ENCODE measurements around the gene ZNF407. TPM values are rescaled to one million over a fixed set of nuclear protein-coding genes. Genes with fewer than 3 reads are reported as not detected.

ZNF407 gene
- total and polyA plus RNA-seq, 2 experiments from 2014 or later, result 2.1 to 10.4 TPM

GRCh38 chr18:75054046-75054445, 456.4 kb downstream of the ZNF407 start:
- ATAC-seq (no peak), DNase-seq (ENCODE audit: low spot score) (no peak)
- Mint-ChIP-seq H3K27me3 (ENCODE audit: insufficient read depth, low read depth, poor library complexity) (peaks cover 4% of the 10 kb centered on the region), H3K27ac (no peak overlapping the region), H3K36me3 (ENCODE audit: low read depth) (no peaks in the 10 kb centered on the region), H3K4me1 (peaks cover 2% of the 10 kb centered on the region), H3K9me3 (no peaks in the 10 kb centered on the region), H3K4me3 (no peak overlapping the region)
- Histone ChIP-seq H3K4me3 (no peak overlapping the region), H3K36me3 (ENCODE audit: insufficient read depth) (no peaks in the 10 kb centered on the region), H3K9me2 (ENCODE audit: insufficient read depth) (no peaks in the 10 kb centered on the region), H3K27ac (ENCODE audit: low read depth) (no peak overlapping the region), H3F3A (replicated peaks; ENCODE audit: low read depth) (no peaks in the 10 kb centered on the region), H3K4me2 (no peak overlapping the region), H3K4me1 (ENCODE audit: insufficient read depth) (no peaks in the 10 kb centered on the region), H3K27me3 (ENCODE audit: insufficient read depth) (no peaks in the 10 kb centered on the region), H4K20me1 (replicated peaks; ENCODE audit: insufficient read depth) (no peaks in the 10 kb centered on the region), H3K79me2 (replicated peaks; ENCODE audit: insufficient read depth) (no peaks in the 10 kb centered on the region), H2AFZ (no peak overlapping the region)
- TF ChIP-seq EZH2 (IDR thresholded peaks at IDR 0.05; ENCODE audit: low read depth, unreplicated experiment) (no peak), JUNB (IDR thresholded peaks at IDR 0.05; ENCODE audit: unreplicated experiment) (no peak), REST (IDR thresholded peaks at IDR 0.05; ENCODE audit: unreplicated experiment) (no peak), ETS1 (IDR thresholded peaks at IDR 0.05) (no peak), NANOG (IDR thresholded peaks at IDR 0.05; ENCODE audit: borderline replicate concordance) (no peak), ZNF114 (CRISPR knock-in tag; IDR thresholded peaks at IDR 0.05) (no peak), EZH2phosphoT487 (IDR thresholded peaks at IDR 0.05; ENCODE audit: unreplicated experiment) (no peak), STAT1 (IDR thresholded peaks at IDR 0.05; ENCODE audit: unreplicated experiment) (no peak), ZNF331 (CRISPR knock-in tag; IDR thresholded peaks at IDR 0.05; ENCODE audit: low read depth) (no peak), CREB1 (CRISPR knock-in tag; IDR thresholded peaks at IDR 0.05; ENCODE audit: low read depth) (no peak), POLR2AphosphoS5 (IDR thresholded peaks at IDR 0.05; ENCODE audit: low read depth) (no peak)
- TF ChIP-seq, protein P1, sequence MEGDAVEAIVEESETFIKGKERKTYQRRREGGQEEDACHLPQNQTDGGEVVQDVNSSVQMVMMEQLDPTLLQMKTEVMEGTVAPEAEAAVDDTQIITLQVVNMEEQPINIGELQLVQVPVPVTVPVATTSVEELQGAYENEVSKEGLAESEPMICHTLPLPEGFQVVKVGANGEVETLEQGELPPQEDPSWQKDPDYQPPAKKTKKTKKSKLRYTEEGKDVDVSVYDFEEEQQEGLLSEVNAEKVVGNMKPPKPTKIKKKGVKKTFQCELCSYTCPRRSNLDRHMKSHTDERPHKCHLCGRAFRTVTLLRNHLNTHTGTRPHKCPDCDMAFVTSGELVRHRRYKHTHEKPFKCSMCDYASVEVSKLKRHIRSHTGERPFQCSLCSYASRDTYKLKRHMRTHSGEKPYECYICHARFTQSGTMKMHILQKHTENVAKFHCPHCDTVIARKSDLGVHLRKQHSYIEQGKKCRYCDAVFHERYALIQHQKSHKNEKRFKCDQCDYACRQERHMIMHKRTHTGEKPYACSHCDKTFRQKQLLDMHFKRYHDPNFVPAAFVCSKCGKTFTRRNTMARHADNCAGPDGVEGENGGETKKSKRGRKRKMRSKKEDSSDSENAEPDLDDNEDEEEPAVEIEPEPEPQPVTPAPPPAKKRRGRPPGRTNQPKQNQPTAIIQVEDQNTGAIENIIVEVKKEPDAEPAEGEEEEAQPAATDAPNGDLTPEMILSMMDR (conservative IDR thresholded peaks at IDR 0.05; ENCODE audit: low read depth in 2 of 2), result no peak
- TF ChIP-seq, protein P2, sequence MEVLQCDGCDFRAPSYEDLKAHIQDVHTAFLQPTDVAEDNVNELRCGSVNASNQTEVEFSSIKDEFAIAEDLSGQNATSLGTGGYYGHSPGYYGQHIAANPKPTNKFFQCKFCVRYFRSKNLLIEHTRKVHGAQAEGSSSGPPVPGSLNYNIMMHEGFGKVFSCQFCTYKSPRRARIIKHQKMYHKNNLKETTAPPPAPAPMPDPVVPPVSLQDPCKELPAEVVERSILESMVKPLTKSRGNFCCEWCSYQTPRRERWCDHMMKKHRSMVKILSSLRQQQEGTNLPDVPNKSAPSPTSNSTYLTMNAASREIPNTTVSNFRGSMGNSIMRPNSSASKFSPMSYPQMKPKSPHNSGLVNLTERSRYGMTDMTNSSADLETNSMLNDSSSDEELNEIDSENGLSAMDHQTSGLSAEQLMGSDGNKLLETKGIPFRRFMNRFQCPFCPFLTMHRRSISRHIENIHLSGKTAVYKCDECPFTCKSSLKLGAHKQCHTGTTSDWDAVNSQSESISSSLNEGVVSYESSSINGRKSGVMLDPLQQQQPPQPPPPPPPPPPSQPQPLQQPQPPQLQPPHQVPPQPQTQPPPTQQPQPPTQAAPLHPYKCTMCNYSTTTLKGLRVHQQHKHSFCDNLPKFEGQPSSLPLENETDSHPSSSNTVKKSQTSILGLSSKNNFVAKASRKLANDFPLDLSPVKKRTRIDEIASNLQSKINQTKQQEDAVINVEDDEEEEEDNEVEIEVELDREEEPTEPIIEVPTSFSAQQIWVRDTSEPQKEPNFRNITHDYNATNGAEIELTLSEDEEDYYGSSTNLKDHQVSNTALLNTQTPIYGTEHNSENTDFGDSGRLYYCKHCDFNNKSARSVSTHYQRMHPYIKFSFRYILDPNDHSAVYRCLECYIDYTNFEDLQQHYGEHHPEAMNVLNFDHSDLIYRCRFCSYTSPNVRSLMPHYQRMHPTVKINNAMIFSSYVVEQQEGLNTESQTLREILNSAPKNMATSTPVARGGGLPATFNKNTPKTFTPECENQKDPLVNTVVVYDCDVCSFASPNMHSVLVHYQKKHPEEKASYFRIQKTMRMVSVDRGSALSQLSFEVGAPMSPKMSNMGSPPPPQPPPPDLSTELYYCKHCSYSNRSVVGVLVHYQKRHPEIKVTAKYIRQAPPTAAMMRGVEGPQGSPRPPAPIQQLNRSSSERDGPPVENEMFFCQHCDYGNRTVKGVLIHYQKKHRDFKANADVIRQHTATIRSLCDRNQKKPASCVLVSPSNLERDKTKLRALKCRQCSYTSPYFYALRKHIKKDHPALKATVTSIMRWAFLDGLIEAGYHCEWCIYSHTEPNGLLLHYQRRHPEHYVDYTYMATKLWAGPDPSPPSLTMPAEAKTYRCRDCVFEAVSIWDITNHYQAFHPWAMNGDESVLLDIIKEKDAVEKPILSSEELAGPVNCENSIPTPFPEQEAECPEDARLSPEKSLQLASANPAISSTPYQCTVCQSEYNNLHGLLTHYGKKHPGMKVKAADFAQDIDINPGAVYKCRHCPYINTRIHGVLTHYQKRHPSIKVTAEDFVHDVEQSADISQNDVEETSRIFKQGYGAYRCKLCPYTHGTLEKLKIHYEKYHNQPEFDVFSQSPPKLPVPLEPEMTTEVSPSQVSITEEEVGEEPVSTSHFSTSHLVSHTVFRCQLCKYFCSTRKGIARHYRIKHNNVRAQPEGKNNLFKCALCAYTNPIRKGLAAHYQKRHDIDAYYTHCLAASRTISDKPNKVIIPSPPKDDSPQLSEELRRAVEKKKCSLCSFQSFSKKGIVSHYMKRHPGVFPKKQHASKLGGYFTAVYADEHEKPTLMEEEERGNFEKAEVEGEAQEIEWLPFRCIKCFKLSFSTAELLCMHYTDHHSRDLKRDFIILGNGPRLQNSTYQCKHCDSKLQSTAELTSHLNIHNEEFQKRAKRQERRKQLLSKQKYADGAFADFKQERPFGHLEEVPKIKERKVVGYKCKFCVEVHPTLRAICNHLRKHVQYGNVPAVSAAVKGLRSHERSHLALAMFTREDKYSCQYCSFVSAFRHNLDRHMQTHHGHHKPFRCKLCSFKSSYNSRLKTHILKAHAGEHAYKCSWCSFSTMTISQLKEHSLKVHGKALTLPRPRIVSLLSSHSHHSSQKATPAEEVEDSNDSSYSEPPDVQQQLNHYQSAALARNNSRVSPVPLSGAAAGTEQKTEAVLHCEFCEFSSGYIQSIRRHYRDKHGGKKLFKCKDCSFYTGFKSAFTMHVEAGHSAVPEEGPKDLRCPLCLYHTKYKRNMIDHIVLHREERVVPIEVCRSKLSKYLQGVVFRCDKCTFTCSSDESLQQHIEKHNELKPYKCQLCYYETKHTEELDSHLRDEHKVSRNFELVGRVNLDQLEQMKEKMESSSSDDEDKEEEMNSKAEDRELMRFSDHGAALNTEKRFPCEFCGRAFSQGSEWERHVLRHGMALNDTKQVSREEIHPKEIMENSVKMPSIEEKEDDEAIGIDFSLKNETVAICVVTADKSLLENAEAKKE (CRISPR knock-in tag; IDR thresholded peaks at IDR 0.05), result no peak
